ENCODE measurements around the gene SLC22A15.
"Not testable (repeated sequence)": the region's sequence is repeated elsewhere in the genome, so short reads cannot be mapped to it uniquely, and the experiment has no call there.

Gene SLC22A15

GRCh38 chr1:116044071-116044470, 67.8 kb downstream of the SLC22A15 start:
- no peak for DNase-seq

DNA sequence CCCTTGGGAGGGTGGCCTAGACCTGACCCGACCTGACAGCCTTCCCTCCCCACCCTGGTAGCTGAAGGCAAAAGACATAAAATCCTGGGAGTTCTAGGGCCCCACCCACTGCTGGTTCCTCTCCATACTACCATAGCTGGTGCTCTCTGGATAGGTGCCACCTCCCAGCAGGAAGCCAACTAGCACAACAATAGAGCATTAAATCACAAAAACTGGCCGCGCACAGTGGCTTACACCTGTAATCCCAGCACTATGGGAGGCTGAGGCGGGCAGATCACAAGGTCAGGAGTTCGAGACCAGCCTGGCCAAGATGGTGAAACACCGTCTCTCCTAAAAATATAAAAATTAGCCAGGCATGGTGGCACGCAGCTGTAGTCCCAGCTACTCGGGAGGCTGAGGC, 70.6 kb downstream of the SLC22A15 start:
- not testable (repeated sequence) for DNase-seq

- not testable (repeated sequence) for DNase-seq
Measured at GRCh38 chr1:116051896-116052295, 75.6 kb downstream of the SLC22A15 start.

DNA sequence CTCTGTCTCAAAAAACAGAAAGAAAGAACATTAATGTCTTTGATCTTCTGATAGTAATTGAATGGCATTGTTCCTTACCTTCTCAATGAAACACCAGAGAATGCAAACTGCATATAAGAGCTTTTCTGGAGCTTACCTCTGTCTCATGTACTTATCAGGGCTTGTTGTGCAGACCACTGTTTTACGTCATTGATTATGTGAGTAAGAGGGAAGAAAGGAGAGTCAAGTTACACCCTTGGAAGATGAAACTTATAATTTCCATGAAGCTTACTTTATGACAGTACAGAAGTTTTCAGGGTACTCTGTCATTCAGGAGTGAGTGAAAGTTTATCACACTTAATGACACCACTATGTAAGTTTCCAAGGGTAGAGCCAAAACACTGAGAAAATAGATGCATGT, 85.9 kb downstream of the SLC22A15 start:
- DNase-seq: no peak

GRCh38 chr1:116064616-116065015, 88.3 kb downstream of the SLC22A15 start:
- DNase-seq: no peak

- DNase-seq: no peak
Measured at GRCh38 chr1:116066868-116067565, 90.7 kb downstream of the SLC22A15 start.

GRCh38 chr1:116067566-116067890, 91.2 kb downstream of the SLC22A15 start:
- no peak for DNase-seq

GRCh38 chr1:116075575-116075974, 99.3 kb downstream of the SLC22A15 start:
- no peak for DNase-seq

DNA sequence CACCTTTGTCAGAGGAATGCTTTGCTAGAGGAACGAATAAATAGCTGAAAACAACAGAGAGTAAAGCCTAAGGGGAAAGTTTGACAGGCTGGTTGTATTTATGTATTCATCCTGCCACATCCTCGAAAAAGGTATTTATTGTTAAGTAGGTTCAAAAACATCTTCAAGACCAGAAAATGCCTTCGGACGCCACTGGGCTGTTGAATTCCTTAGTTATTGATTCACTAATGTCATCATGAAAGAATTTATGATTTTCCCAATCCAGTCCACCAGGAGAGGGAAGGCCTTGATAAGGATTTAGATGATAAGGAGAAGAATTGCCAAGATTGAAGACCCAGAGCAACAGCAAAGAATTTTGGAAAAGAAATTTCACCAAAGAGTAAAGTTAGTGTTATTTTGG, 99.7 kb downstream of the SLC22A15 start:
- no peak for DNase-seq

- no peak for DNase-seq
Measured at GRCh38 chr1:116076831-116077230, 100.5 kb downstream of the SLC22A15 start.

DNA sequence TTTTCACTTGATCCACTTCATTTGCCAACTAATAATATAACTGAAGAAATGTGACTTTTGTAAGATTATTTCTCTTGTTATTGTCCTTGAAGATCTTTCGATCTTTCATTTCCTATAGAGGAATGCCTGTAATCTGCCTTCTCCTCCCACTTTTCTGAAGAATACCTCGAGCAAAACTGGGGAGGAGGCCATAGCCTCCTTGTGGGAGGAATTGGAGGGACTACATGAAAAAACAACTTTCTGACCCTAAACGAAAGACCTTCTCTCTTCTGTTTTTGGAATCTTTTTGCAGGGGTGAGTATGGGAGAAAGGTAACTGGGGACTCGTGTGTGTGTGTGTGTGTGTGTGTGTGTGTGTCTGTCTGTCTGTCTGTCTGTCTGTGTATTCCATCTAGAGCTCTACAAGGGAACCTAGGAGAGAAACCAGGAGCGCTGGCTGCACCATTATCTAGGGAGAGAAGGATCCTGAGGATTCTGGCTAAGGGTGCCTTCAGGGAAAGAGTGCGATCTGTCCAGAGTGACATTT, 102.4 kb downstream of the SLC22A15 start:
- DNase-seq: no peak

- no peak for DNase-seq
Measured at GRCh38 chr1:116087628-116088027, 111.3 kb downstream of the SLC22A15 start.

GRCh38 chr1:116089870-116090269, 113.6 kb downstream of the SLC22A15 start:
- DNase-seq: no peak

GRCh38 chr1:116091083-116091482, 114.8 kb downstream of the SLC22A15 start:
- no peak for DNase-seq

DNA sequence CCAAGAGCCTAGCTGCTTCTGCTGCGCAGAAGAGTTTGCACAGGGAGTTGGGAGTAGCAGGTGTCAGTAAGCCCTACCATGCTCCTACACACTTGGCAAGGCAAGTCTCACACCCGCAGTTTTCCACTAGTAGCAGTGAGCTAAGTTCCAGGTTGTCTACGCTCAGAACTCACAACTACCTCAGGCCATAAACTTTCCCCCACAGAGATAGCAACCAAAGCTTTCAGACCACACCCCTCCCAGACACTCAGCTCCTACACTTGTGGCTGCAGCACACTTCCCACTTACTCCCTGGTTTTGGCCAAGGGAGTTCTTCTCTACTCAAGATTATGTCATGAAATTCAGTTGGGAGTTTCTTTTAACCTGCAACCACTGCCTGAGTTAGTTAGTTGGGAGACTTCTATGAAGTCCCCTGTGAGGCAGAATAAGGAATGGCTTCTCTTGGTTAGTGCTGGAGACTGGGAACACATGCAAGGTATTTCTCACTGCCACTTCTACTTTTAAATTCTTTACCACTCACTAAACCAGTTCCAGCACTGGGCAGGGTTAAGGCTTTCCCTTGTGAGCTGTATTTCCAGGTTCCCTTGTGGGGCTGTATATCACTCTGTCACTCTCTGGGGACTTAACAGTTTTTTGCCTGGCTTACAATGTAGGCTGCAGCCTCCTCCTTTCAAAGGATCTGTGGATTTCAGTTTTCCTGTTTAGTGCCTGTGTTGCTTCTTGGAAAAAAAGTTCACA, 116.6 kb downstream of the SLC22A15 start:
- DNase-seq: no peak

GRCh38 chr1:116095027-116095426, 118.7 kb downstream of the SLC22A15 start:
- DNase-seq: no peak

GRCh38 chr1:116096013-116096618, 119.8 kb downstream of the SLC22A15 start:
- DNase-seq: no peak

- no peak for DNase-seq
Measured at GRCh38 chr1:116097626-116098025, 121.3 kb downstream of the SLC22A15 start.

- DNase-seq: no peak
Measured at GRCh38 chr1:116099379-116099778, 123.1 kb downstream of the SLC22A15 start.

GRCh38 chr1:116099919-116100318, 123.6 kb downstream of the SLC22A15 start:
- no peak for DNase-seq

GRCh38 chr1:116104667-116105066, 128.4 kb downstream of the SLC22A15 start:
- DNase-seq: no peak

GRCh38 chr1:116105996-116106395, 129.7 kb downstream of the SLC22A15 start:
- no peak for DNase-seq

DNA sequence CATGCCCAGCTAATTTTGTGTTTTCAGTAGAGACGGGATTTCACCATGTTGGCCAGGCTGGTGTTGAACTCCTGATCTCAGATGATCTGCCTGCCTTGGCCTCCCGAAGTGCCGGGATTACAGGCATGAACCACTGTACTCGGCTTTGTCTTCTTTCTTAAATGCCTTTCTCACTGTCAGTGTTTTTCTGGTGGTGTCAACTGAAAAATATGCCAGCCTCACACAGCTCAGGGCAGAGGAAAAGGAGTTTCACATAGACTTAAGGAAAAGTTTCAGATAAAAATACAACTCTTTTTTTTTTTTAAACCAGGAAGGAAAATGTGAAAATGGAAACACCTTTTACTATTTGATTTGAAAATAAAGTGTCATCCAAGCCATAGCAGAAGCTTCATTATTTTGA, 130.3 kb downstream of the SLC22A15 start:
- no peak for DNase-seq

DNA sequence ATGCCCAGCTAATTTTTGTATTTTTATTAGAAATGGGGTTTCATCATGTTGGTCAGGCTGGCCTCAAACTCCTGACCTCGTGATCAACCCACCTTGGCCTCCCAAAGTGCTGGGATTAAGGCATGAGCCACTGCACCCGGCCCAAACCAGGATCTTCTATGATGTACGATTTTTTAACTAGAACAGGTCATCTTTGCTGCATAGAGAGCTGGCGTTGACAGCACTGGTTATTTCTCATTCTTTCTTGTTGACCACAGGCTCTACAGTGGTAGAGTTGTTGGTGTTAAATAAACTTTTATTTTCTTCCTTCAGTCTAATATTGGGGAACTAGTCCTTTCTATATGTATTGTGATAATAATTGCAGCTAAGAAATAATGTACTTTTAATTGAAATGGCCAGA, 131.1 kb downstream of the SLC22A15 start:
- DNase-seq: no peak
